GM12891 (cell line): ENCODE measurements around the gene RASA3.
A peak's percentile ranks its signal among the peaks of the same experiment; 100 is the strongest.
"Not testable (repeated sequence)": the region's sequence is repeated elsewhere in the genome, so short reads cannot be mapped to it uniquely, and the experiment has no call there.

Experiments used
- DNase-seq: peaks from one replicate; pipeline ENCODE4 v3.0.0; 2011; ENCODE audit warnings: low spot score; ENCODE audit not compliant: insufficient read length
- FAIRE-seq: peaks from 2 replicates; lab custom pipeline; 2011; peaks lifted over from hg19 to GRCh38; lab: Jason Lieb, UNC
- PAX5 ChIP-seq: IDR thresholded peaks from 2 replicates; pipeline ENCODE4 v1.6.1; 2011; ENCODE audit warnings: low read length, moderate library complexity, mild to moderate bottlenecking; ENCODE audit not compliant: insufficient read depth, severe bottlenecking
- POLR2A ChIP-seq: IDR thresholded peaks from 2 replicates; pipeline ENCODE4 v1.6.1; 2011; ENCODE audit warnings: low read depth, low read length, control low read depth
- POLR2AphosphoS5 ChIP-seq: IDR thresholded peaks from 2 replicates; pipeline ENCODE4 v1.6.1; 2011; ENCODE audit warnings: low read depth, low read length, control low read depth
- POU2F2 ChIP-seq: IDR thresholded peaks from 2 replicates; pipeline ENCODE4 v1.6.1; 2011; ENCODE audit warnings: low read depth, mild to moderate bottlenecking, control low read depth, low read length, moderate library complexity
- SPI1 ChIP-seq: IDR thresholded peaks from 2 replicates; pipeline ENCODE4 v1.6.1; 2011; ENCODE audit warnings: low read depth, low read length, control low read depth
- TAF1 ChIP-seq: IDR thresholded peaks from 2 replicates; pipeline ENCODE4 v1.6.1; 2011; ENCODE audit warnings: low read depth, low read length, control low read depth

Gene RASA3

GRCh38 chr13:114118511-114119123 is 13.8 kb downstream of the RASA3 start:
- FAIRE-seq = no peak
- DNase-seq = no peak
- no peak for TF ChIP-seq SPI1
- TF ChIP-seq PAX5 = no peak
- TF ChIP-seq POLR2AphosphoS5 = no peak
- TF ChIP-seq POLR2A = no peak
- TF ChIP-seq POU2F2 = no peak
- TF ChIP-seq TAF1 = no peak

- TF ChIP-seq POLR2AphosphoS5 (no peak), TAF1 (no peak), SPI1 (no peak), POLR2A (no peak), POU2F2 (no peak), PAX5 (no peak)
- no peak for DNase-seq
- FAIRE-seq = no peak
Measured at GRCh38 chr13:114118086-114118485, 14.3 kb downstream of the RASA3 start.

GRCh38 chr13:114117341-114117874 is 15.0 kb downstream of the RASA3 start:
- peak; percentile 70 for FAIRE-seq
- DNase-seq = not testable (repeated sequence)

GRCh38 chr13:114116734-114117133 is 15.7 kb downstream of the RASA3 start:
- no peak for TF ChIP-seq TAF1
- TF ChIP-seq POLR2AphosphoS5 = no peak
- TF ChIP-seq PAX5 = no peak
- no peak for TF ChIP-seq POU2F2
- no peak for TF ChIP-seq POLR2A
- TF ChIP-seq SPI1 = no peak
- no peak for FAIRE-seq

GRCh38 chr13:114115796-114116195 is 16.6 kb downstream of the RASA3 start:
- no peak for DNase-seq
- no peak for FAIRE-seq
- TF ChIP-seq POLR2A (no peak), SPI1 (no peak), POU2F2 (no peak), POLR2AphosphoS5 (no peak), PAX5 (no peak), TAF1 (no peak)

More at GRCh38 chr13:114116734-114117133, 15.7 kb downstream of the RASA3 start:
- no peak for DNase-seq

- TF ChIP-seq PAX5 (no peak), POLR2A (no peak), TAF1 (no peak), SPI1 (0 out of 2 replicates have a peak, but pooled peaks have one; percentile 37), POLR2AphosphoS5 (no peak), POU2F2 (no peak)
- FAIRE-seq (peak; percentile 26), DNase-seq (no peak)
Measured at GRCh38 chr13:114115191-114115671, 17.2 kb downstream of the RASA3 start.

GRCh38 chr13:114114666-114115065 is 17.8 kb downstream of the RASA3 start:
- DNase-seq, FAIRE-seq: not testable (repeated sequence)

GRCh38 chr13:114114006-114114640 is 18.3 kb downstream of the RASA3 start:
- no peak for DNase-seq
- no peak for TF ChIP-seq POU2F2
- no peak for TF ChIP-seq SPI1
- no peak for TF ChIP-seq POLR2A
- TF ChIP-seq POLR2AphosphoS5 = no peak
- TF ChIP-seq PAX5 = no peak
- no peak for TF ChIP-seq TAF1
- FAIRE-seq = no peak

- not testable (repeated sequence) for FAIRE-seq, DNase-seq
Measured at GRCh38 chr13:114113395-114113794, 19.0 kb downstream of the RASA3 start.

- DNase-seq (no peak), FAIRE-seq (no peak)
- TF ChIP-seq POLR2AphosphoS5 (no peak), POLR2A (no peak), SPI1 (no peak), TAF1 (no peak), POU2F2 (no peak), PAX5 (no peak)
Measured at GRCh38 chr13:114112826-114113322, 19.5 kb downstream of the RASA3 start.
